ENCODE measurements around the gene HPD. TPM values are rescaled to one million over a fixed set of nuclear protein-coding genes. Genes with fewer than 3 reads are reported as not detected.

HPD gene
- total and polyA plus RNA-seq, 2 of the 4 experiments (the other 2 are of a cell fraction): 0.15 to 0.18 TPM

DNA sequence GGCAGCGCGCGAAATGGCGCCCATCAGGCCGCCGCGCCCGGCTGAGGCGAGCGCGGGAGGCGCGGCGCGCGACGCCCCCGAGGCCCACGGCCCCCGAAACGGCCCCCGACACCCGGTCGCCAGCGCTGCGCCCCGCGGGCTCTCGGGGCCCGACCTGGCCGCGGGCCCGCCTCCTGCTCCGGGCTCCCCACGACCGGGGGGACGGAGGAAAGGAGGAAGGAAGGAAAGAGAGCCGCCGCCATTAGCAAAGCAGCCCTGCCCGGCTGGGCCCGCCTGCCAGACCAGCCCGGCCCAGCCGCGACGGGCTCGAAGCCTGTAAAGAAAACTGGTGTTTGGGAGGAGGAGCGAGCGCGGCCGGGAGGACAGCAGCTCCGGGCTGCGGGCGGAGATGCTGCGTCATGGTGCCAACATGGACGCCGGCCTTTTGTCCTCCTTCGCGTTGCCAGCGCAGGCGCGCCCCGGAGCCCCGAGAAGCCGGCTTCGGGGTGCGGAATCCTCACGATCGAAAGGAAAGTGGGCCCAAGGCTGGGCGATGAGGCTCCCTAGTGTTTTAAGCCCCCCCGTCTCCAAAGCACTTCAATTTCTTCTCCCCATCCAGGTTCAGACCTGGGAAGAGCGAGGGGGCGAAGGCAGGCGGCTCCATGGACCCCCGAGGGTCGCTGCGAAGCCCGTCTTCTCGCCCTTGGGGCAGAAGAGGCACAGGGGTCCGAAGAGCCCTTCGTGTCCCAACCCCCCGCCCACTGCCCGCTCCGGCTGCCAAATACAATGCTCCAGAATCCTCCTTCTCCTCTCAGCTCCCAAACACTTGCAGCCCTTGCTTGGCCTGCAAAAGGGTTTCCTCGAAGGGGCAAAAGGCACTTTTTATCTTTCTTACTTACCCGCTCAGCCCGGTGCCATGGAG is 57.7 kb downstream of the HPD start:
- Histone ChIP-seq H3K56ac (ENCODE audit: extremely low read depth, insufficient read depth, low read length) (peak overlapping the region; percentile 99), H3K4me2 (ENCODE audit: low read depth, low read length) (peak overlapping the region; percentile 96), H2BK15ac (ENCODE audit: low read depth, low read length) (peak overlapping the region; percentile 77; the same call in 2 of the 3 replicates), H3K4me1 (ENCODE audit: control insufficient read depth, insufficient read depth, low read length) (peaks cover 30% of the 10 kb centered on the region), H2AK5ac (ENCODE audit: low read depth, low read length) (peak overlapping the region; percentile 87), H2AK9ac (replicated peaks; ENCODE audit: low read depth, low read length, poor library complexity) (peak overlapping the region; percentile 100), H4K5ac (ENCODE audit: low read depth, low read length) (peak overlapping the region; percentile 100), H3K9me1 (ENCODE audit: insufficient read depth, low read length) (peaks cover 4% of the 10 kb centered on the region; the same call in 1 of the 2 replicates), H2AFZ (replicated peaks; ENCODE audit: low read length, poor library complexity) (peak overlapping the region; percentile 54), H2BK20ac (ENCODE audit: low read depth, low read length) (peak overlapping the region; percentile 4; the same call in 1 of the 2 replicates), H3K9me3 (ENCODE audit: control insufficient read depth, insufficient read depth, low read length) (no peaks in the 10 kb centered on the region), H2BK120ac (ENCODE audit: low read depth, low read length) (peak overlapping the region; percentile 88), H3K27ac (ENCODE audit: insufficient read depth, low read length) (peak overlapping the region; percentile 97), H3K9ac (ENCODE audit: low read depth, low read length) (peak overlapping the region; percentile 93), H4K8ac (ENCODE audit: low read depth in 2 of 2, low read length in 2 of 2) (peak overlapping the region; percentile 93 to 99), H4K91ac (ENCODE audit: insufficient read depth, low read depth, low read length) (peak overlapping the region; percentile 99), H4K20me1 (ENCODE audit: insufficient read depth, low read length) (peaks cover 15% of the 10 kb centered on the region), H3K79me1 (ENCODE audit: low read depth in 1 of 2, low read length in 2 of 2) (peaks cover 6 to 43% of the 10 kb centered on the region in 2 experiments; a peak in 3 of 4 replicates), H3K18ac (ENCODE audit: low read depth, low read length) (peak overlapping the region; percentile 99), H3K36me3 (ENCODE audit: control insufficient read depth, insufficient read depth, low read length) (peaks cover 6% of the 10 kb centered on the region), H3K4me3 (ENCODE audit: insufficient read depth, low read depth, low read length) (peak overlapping the region; percentile 52), H3K14ac (replicated peaks; ENCODE audit: low read depth, low read length) (peak overlapping the region; percentile 100), H3K4ac (ENCODE audit: low read depth, low read length) (peak overlapping the region; percentile 99), H3K27me3 (ENCODE audit: control insufficient read depth, insufficient read depth, low read length) (no peaks in the 10 kb centered on the region), H3K23ac (ENCODE audit: low read depth, low read length) (peak overlapping the region; percentile 100), H2BK5ac (ENCODE audit: low read depth, low read length, poor library complexity, severe bottlenecking) (peak overlapping the region; percentile 99)
- BruUV-seq (replicated peaks): no TSS peak
- dilution Hi-C loops (cut with HindIII; ENCODE audit: low sequenced_read_pairs, unreplicated experiment): no loop called here
- WGBS, 2 experiments (ENCODE audit: extremely low coverage in 2 of 2, insufficient read length in 1 of 2): 0% methylated on average over 9 of the region's 86 CpGs; no CpG with 5 or more reads in 1 of the 2 experiments
- ChIA-PET POLR2A (ENCODE audit: unreplicated experiment) (interaction anchor here (0.6 to 3.4 kb wide), 5 partner anchors 10 to 684 kb away, joined by 3 to 20 read pairs (median 11); no protein-coding TSS in a partner anchor), CTCF (interaction anchor here (1.0 kb wide), 1 partner anchor 87 kb away, joined by 3 read pairs; the partner anchor contains the start of gene PSMD9)
- intact Hi-C loops (cut with micrococcal nuclease): no loop called here
- in situ Hi-C loops (cut with MboI; ENCODE audit: low sequenced_read_pairs): no loop called here
- DNase-seq (peak; percentile 83), ATAC-seq (ENCODE audit: low read depth) (peak; percentile 5)
- peak; percentile 90 for TF ChIP-seq NFE2L2 (IDR thresholded peaks at IDR 0.05; ENCODE audit: low read depth, low read length)
- TF ChIP-seq MAFK (IDR thresholded peaks at IDR 0.05; ENCODE audit: low read depth, low read length): peak; percentile 44; the same call in 1 of the 2 replicates
- TF ChIP-seq, protein P1, sequence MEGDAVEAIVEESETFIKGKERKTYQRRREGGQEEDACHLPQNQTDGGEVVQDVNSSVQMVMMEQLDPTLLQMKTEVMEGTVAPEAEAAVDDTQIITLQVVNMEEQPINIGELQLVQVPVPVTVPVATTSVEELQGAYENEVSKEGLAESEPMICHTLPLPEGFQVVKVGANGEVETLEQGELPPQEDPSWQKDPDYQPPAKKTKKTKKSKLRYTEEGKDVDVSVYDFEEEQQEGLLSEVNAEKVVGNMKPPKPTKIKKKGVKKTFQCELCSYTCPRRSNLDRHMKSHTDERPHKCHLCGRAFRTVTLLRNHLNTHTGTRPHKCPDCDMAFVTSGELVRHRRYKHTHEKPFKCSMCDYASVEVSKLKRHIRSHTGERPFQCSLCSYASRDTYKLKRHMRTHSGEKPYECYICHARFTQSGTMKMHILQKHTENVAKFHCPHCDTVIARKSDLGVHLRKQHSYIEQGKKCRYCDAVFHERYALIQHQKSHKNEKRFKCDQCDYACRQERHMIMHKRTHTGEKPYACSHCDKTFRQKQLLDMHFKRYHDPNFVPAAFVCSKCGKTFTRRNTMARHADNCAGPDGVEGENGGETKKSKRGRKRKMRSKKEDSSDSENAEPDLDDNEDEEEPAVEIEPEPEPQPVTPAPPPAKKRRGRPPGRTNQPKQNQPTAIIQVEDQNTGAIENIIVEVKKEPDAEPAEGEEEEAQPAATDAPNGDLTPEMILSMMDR (conservative IDR thresholded peaks at IDR 0.05; ENCODE audit: low read depth, low read length): no peak
- TF ChIP-seq POLR2A (IDR thresholded peaks at IDR 0.05; ENCODE audit: low read depth, low read length): peak; percentile 86
